ENCODE results near the gene STX2.

The STX2 gene

GRCh38 chr12:130835011-130835410, 4.0 kb downstream of the STX2 start:
- FAIRE-seq (no peak), DNase-seq (ENCODE audit: insufficient read length, low spot score) (no peak)
- no peak for TF ChIP-seq CTCF (IDR thresholded peaks at IDR 0.05; ENCODE audit: insufficient read depth, missing control alignments)

DNA sequence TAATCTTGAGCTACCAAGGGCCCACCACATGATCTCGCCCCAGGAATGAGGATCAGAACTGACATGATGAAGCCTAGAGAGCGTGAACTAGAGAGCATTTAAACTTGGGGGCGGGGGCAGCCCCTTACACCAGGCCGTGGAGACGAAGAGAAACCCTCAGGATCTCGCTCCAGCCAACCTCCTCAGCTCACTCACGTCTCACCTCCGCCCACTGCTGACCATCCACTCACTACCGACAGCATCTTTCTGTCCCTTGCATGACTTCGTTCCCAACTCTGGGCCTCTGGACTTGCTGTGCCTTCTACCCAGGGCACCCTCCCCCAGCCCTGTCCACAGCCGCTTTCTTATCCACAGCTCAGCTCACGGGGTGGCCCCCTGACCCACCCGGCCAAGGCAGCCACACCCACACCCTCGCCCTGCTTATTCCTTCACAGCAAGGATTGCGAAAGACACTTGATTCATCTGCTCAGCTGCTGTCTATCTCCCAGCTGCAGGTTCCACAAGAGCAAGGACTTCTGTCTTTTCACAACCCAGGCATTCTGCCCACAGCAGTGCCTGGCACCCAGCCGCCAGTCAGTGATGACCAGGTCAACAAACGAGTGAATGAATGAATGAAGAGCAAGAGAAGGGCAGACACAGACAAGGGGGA, 6.4 kb downstream of the STX2 start:
- no peak for FAIRE-seq
- TF ChIP-seq CTCF (IDR thresholded peaks at IDR 0.05; ENCODE audit: insufficient read depth, missing control alignments): no peak
- no peak for DNase-seq (ENCODE audit: insufficient read length, low spot score)

DNA sequence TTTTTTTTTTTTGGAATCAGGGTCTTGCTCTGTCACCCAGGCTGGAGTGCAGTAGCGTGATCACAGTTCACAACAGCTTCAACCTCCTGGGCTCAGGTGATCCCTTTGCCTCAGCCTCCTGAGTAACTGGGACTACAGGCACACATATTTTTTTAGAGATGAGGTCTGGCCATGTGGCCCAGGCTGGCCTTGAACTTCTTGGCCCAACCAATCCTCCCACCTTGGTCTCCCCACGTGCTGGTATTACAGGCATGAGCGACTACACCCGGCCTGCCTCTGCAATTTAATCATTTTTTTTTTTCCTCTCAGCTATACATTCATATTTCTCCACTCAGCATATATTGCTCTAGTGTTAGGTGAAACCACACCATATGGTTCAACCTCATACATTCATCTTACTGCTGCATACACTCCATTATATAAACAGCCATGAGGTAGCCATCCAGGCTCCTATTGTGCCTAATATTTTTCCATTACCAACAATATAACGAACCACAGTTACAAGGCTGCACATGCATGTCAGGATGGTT, 7.1 kb downstream of the STX2 start:
- FAIRE-seq: no peak
- TF ChIP-seq CTCF (IDR thresholded peaks at IDR 0.05; ENCODE audit: insufficient read depth, missing control alignments): no peak
- no peak for DNase-seq (ENCODE audit: insufficient read length, low spot score)

DNA sequence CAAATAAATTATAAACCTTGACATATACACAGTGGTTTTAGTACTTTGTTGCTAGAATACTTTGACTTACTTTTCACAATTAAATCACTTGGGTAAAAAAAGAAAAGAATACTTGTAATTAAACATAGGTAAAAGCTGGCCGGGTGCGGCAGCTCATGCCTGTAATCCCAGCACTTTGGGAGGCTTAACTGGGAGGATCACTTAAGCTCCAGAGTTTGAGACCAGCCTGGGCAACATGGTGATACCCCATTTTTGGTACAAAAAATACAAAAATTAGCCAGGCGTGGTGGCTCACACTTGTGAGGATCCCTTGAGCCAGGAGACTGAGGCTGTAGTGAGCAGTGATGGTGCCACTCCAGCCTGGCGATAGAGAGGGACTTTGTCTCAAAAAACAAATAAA, 7.8 kb downstream of the STX2 start:
- DNase-seq (ENCODE audit: insufficient read length, low spot score) (no peak), FAIRE-seq (no peak)
- no peak for TF ChIP-seq CTCF (IDR thresholded peaks at IDR 0.05; ENCODE audit: insufficient read depth, missing control alignments)

DNA sequence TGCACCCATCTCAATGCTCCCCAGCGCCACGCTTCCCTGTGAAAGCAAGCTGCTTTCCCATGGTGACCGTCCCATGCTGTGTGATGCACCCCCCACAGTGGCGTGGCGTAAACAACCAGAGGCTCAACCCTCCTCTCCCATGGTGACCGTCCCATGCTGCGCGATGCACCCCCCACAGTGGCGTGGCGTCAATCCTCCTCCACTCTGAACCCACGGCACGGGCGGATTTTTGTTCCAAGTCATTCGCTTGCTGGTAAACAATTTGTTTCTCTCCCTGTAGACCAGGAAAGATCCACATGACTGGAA, 8.9 kb downstream of the STX2 start:
- no peak for TF ChIP-seq CTCF (IDR thresholded peaks at IDR 0.05; ENCODE audit: insufficient read depth, missing control alignments)
- FAIRE-seq (no peak), DNase-seq (ENCODE audit: insufficient read length, low spot score) (no peak)

GRCh38 chr12:130829391-130830245, 9.4 kb downstream of the STX2 start:
- TF ChIP-seq CTCF (IDR thresholded peaks at IDR 0.05; ENCODE audit: insufficient read depth, missing control alignments): no peak
- FAIRE-seq (no peak), DNase-seq (ENCODE audit: insufficient read length, low spot score) (no peak)

DNA sequence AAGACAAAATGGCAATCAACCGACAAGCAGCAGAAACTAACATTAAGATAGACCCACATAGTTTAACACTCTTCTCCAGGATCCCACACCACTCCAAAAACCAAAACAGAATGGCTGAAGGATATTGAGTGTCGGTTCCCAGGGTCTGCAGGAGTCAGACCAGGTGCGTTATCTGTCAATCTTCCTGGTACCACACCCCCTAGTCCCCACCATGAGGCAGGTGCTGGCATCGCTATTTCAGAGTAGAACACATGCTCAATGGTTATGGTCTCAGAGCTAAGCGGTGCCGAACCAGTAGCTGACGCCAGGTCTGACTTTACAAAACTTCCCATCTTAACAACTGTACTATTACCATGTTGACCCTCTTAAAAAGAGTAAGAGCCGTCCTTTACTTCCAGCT, 10.2 kb downstream of the STX2 start:
- no peak for DNase-seq (ENCODE audit: insufficient read length, low spot score)
- no peak for TF ChIP-seq CTCF (IDR thresholded peaks at IDR 0.05; ENCODE audit: insufficient read depth, missing control alignments)
- no peak for FAIRE-seq

Data from D721Med (cell line).